GM21367 (cell line): ENCODE data around the gene OPA1.
A peak's percentile ranks its signal among the peaks of the same experiment; 100 is the strongest.

Experiments
- ATAC-seq: cut with Tn5 transposase; IDR thresholded peaks from one replicate; pipeline ENCODE4 v1.9.1; 2021; ENCODE audit not compliant: unreplicated experiment

Gene OPA1, protein sequence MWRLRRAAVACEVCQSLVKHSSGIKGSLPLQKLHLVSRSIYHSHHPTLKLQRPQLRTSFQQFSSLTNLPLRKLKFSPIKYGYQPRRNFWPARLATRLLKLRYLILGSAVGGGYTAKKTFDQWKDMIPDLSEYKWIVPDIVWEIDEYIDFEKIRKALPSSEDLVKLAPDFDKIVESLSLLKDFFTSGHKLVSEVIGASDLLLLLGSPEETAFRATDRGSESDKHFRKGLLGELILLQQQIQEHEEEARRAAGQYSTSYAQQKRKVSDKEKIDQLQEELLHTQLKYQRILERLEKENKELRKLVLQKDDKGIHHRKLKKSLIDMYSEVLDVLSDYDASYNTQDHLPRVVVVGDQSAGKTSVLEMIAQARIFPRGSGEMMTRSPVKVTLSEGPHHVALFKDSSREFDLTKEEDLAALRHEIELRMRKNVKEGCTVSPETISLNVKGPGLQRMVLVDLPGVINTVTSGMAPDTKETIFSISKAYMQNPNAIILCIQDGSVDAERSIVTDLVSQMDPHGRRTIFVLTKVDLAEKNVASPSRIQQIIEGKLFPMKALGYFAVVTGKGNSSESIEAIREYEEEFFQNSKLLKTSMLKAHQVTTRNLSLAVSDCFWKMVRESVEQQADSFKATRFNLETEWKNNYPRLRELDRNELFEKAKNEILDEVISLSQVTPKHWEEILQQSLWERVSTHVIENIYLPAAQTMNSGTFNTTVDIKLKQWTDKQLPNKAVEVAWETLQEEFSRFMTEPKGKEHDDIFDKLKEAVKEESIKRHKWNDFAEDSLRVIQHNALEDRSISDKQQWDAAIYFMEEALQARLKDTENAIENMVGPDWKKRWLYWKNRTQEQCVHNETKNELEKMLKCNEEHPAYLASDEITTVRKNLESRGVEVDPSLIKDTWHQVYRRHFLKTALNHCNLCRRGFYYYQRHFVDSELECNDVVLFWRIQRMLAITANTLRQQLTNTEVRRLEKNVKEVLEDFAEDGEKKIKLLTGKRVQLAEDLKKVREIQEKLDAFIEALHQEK

DNA sequence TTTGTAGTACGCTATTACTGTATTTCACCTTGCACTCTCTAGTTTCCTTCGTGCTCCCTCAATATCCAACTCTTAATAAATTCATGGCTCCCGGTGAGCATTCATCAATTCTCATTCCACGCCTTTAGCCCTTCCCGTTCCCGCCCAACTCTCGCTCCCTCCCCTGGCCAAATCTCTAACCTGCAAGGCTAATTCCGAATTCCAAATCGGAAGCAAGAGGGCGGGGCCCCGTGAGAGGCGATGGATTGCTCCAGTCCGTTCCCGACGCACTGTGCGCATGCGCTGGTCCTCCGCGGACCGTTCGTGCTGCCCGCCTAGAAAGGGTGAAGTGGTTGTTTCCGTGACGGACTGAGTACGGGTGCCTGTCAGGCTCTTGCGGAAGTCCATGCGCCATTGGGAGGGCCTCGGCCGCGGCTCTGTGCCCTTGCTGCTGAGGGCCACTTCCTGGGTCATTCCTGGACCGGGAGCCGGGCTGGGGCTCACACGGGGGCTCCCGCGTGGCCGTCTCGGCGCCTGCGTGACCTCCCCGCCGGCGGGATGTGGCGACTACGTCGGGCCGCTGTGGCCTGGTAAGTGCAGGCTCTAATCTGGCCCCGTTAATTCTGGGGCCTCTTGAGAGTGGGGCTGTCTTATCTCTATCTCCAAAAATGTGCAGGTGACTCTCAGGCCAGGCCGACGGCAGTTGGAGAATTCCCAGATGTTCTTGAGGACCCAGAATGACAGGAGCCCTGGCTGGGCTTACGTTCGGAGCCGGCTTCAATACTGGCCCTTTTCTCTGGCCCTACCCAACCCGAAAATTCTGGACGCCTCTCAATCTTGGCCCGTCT lies at the start of gene OPA1:
TSS of gene OPA1 (plus strand) at position 368 of the 827 bp plus-strand sequence. CDS start at position 538, 170 bp downstream.
- peak; percentile 98 for ATAC-seq

DNA sequence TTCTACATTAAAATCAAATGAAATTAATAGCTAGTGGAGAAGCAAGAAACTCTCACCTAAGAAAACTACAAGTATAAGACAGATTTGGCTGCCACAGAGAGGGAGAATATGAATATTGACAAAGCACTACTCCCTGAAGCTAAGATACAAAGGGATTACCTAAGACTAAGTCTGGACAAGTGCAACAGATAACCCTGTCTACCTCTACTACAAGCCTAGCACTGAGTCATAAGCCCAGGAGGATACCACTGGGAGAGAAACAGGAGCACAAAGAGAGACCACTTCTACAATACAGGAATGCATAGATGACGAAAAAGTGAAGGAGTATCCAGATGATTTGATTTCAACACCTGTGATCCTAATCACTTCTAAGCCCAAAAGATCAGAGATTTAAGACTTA lies 48.7 kb upstream of the OPA1 start:
- no peak for ATAC-seq

DNA sequence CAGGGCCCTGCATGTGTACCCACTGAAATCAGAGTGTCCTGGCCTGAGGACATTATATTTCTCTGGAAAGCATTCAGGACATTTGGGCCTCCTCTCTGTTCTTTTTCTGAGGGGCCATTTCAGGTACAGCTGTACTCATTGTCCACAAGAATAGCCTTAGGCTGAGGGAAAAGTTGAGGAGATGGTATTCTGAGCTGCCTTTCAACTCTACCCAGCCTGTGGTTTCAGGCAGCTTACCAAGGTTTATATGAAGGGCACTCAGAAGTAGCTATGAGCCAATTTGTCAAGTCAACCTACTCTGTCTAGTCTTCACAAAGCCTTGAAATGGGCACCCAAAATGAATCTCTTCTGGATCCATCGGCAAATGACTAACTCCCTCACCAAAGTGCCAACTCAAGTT lies 47.7 kb upstream of the OPA1 start:
- ATAC-seq: no peak

- ATAC-seq: no peak
Observed at GRCh38 chr3:193546129-193546528, 46.9 kb upstream of the OPA1 start.

DNA sequence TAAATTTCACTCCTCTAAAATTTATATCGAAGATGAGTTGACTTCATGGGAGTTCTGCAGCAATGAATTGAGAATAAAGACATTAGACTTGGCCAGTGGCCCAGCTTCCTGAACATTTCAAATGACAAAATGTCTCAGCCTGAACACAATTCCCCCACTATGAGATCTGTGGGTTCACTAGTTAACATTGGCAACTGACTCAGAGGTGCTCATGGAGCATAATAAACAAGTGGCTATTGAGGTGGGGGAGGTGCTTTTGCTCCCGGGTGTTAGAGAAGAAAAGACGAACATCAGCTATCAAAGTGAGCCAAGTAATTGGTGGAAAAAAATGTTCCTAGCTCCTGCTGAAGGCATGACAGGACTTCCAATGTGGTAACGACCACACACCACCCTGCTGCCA lies 44.6 kb upstream of the OPA1 start:
- no peak for ATAC-seq

- no peak for ATAC-seq
Observed at GRCh38 chr3:193552923-193553322, 40.1 kb upstream of the OPA1 start.

DNA sequence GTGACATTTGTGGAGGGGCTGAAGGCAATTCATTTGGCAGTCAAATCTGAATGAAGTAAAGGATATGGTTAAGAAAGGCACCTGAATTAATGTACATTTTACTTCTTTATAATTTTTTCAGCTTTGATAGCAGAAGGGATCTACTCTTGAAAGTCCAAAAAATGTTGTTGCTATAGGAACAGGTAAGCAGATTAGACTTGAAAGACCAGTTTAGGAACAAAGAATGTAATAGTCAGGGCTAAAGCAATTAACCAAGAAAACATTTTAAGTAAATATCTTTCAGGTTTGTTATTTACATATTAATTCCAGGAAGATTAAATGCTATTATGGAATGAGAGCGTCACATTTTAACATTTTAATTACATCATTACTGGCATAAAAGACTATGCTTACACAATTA lies 39.4 kb upstream of the OPA1 start:
- no peak for ATAC-seq

- no peak for ATAC-seq
Observed at GRCh38 chr3:193554811-193555210, 38.2 kb upstream of the OPA1 start, which contains the start of gene ATP13A4. TSS of gene ATP13A4 (minus strand) at chr3:193554895. CDS start at chr3:193554799, 96 bp downstream.

DNA sequence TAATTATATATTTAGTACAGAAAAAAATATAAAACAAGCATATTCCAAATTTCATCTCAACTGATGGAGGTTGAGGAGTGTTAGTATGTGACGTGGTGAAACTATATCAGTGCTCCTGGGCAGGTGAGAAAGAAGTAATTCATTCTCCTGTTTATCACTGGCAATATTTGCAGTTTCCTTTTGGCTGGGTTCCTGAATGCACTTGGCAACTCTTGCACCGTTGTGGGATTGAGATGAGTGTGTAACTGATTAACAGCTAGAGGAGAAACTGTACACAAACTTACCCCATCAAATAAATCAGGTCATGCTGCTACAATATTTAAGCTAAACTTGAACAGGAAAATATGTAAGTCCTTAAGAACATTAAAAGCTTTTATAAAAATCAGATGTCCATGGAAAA lies 36.2 kb upstream of the OPA1 start:
- ATAC-seq: no peak

DNA sequence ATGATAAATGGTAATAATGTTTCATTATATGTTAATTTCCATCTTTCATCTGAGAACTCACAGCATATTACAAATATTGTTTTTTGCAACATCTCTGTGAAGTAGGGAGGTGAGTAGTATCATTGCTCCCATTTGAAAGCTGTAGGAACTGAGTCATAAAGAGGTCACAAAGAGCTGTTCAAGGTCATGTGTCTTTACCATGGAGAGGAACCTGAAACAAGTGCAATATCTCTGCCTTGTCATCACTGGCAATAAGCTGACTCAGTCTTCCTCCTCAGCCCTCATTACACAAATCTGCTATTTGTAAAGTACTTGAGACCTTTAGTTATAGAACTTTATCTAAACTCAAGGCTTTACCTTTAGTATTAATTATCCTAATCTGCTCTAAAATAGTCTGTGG lies 33.9 kb upstream of the OPA1 start:
- no peak for ATAC-seq

DNA sequence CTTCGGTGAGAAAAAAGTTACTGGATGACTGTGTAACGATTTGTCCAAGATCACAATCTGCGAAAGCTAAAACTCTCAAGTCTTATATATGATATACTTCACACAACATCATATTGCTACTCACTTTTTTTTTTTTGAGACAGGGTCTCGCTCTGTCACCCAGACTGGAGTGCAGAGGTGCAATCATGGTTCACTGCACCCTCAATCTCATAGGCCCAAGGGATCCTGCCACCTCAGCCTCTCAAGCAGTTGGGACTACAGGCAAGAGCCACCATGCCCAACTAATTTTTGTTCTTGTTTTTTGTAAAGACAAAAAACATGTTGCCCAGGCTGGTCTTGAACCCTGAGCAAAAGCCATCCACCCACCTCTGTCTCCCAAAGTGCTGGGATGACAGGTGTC lies 32.9 kb upstream of the OPA1 start:
- no peak for ATAC-seq

DNA sequence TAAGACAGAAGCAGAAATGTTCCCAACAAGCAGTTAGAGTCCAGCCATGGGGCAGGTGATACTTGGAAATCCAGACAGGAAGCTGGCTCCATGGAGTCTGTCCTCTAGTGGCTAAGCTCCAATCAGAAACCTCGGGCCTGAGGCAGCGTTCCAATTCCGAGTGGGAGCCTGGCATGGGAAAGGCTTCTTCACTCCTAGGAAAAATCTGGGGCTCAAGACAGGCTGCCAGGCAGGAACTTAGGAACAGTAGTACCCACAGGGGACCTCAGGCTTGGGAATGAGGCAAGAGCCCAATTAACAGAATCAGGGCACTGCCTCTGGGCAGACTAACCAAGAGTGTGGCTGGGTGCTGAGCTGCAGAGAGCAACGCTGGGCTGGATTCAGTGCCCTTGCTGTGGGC lies 32.1 kb upstream of the OPA1 start:
- ATAC-seq: no peak

- no peak for ATAC-seq
Observed at GRCh38 chr3:193563426-193563825, 29.6 kb upstream of the OPA1 start.

GRCh38 chr3:193564012-193564411 lies 29.0 kb upstream of the OPA1 start:
- no peak for ATAC-seq

GRCh38 chr3:193569119-193569518 lies 23.9 kb upstream of the OPA1 start:
- ATAC-seq: no peak

GRCh38 chr3:193572426-193572908 lies 20.5 kb upstream of the OPA1 start:
- peak; percentile 81 for ATAC-seq

- no peak for ATAC-seq
Observed at GRCh38 chr3:193573403-193574191, 19.4 kb upstream of the OPA1 start.

GRCh38 chr3:193574488-193575070 lies 18.4 kb upstream of the OPA1 start:
- ATAC-seq: no peak

- no peak for ATAC-seq
Observed at GRCh38 chr3:193585530-193585929, 7.5 kb upstream of the OPA1 start.
